ENCODE measurements around the gene PLAU.

The PLAU gene

GRCh38 chr10:73944356-73945100 lies 33.6 kb downstream of the PLAU start:
- no peak overlapping the region for H3K4me3 ChIP-seq (replicated peaks; ENCODE audit: low read depth, low read length)
- no peak for DNase-seq (ENCODE audit: extremely low read depth, low read depth)
- no peak for TF ChIP-seq CTCF (IDR thresholded peaks at IDR 0.05; ENCODE audit: low read depth, low read length, missing control alignments)

- no peak for DNase-seq (ENCODE audit: extremely low read depth, low read depth)
- H3K4me3 ChIP-seq (replicated peaks; ENCODE audit: low read depth, low read length) = no peak overlapping the region
- TF ChIP-seq CTCF (IDR thresholded peaks at IDR 0.05; ENCODE audit: low read depth, low read length, missing control alignments) = no peak
Measured at GRCh38 chr10:73946253-73947145, 35.6 kb downstream of the PLAU start.

GRCh38 chr10:73948947-73949633 lies 38.2 kb downstream of the PLAU start:
- no peak overlapping the region for H3K4me3 ChIP-seq (replicated peaks; ENCODE audit: low read depth, low read length)
- no peak for DNase-seq (ENCODE audit: extremely low read depth, low read depth)
- TF ChIP-seq CTCF (IDR thresholded peaks at IDR 0.05; ENCODE audit: low read depth, low read length, missing control alignments) = no peak

- no peak for DNase-seq (ENCODE audit: extremely low read depth, low read depth)
- H3K4me3 ChIP-seq (replicated peaks; ENCODE audit: low read depth, low read length) = no peak overlapping the region
Measured at GRCh38 chr10:73950155-73950948, 39.4 kb downstream of the PLAU start.

GRCh38 chr10:73953665-73954064 lies 42.7 kb downstream of the PLAU start:
- TF ChIP-seq CTCF (IDR thresholded peaks at IDR 0.05; ENCODE audit: low read depth, low read length, missing control alignments) = no peak
- no peak for DNase-seq (ENCODE audit: extremely low read depth, low read depth)
- no peak overlapping the region for H3K4me3 ChIP-seq (replicated peaks; ENCODE audit: low read depth, low read length)

More at GRCh38 chr10:73950155-73950948, 39.4 kb downstream of the PLAU start:
- no peak for TF ChIP-seq CTCF (IDR thresholded peaks at IDR 0.05; ENCODE audit: low read depth, low read length, missing control alignments)

- TF ChIP-seq CTCF (IDR thresholded peaks at IDR 0.05; ENCODE audit: low read depth, low read length, missing control alignments) = no peak
- no peak for DNase-seq (ENCODE audit: extremely low read depth, low read depth)
- no peak overlapping the region for H3K4me3 ChIP-seq (replicated peaks; ENCODE audit: low read depth, low read length)
Measured at GRCh38 chr10:73954737-73955136, 43.8 kb downstream of the PLAU start.

Measured in HFF-Myc (cell line).